ENCODE data around the gene THSD4.

DNA sequence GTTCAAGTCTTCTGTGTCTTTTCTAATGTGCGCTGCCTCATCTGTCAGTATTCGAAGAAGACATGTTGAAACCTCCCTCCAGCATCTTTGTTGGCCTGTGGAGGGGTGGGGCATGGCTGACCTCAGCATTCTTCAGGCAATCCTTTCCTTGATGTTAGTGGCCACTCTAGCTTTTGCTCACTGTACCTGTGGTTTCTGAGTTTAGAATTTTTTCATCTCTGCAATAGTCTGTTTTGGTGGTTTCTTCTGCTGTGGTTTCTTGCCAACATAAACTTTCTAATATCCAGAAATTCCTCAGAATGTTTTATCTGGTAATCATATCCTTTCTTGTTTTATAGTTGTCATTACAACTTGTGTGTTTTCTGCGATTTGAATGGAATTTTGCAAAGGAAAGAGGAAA, 443.8 kb downstream of the THSD4 start:
- TF ChIP-seq YY1 (IDR thresholded peaks at IDR 0.05; ENCODE audit: insufficient read depth, insufficient read length) (no peak), ZNF274 (IDR thresholded peaks at IDR 0.05; ENCODE audit: low read depth, low read length) (no peak)

Data from NT2/D1 (cell line).